Osteoblast (primary cell): ENCODE measurements around the gene CDH24. TPM values are rescaled to one million over a fixed set of nuclear protein-coding genes. Genes with fewer than 3 reads are reported as not detected.

Experiments used
- DNase-seq: peaks from one replicate; pipeline ENCODE4 v3.0.0; 2011; ENCODE audit warnings: low spot score, mixed read lengths; ENCODE audit not compliant: insufficient read length; ENCODE audit errors: missing footprints
- H2AFZ ChIP-seq: 2 replicates; pipeline ENCODE4 v1.6.0; 2011; ENCODE audit warnings: mild to moderate bottlenecking, low read length
- H3K27ac ChIP-seq: 2 replicates; pipeline ENCODE4 v1.5.1; 2011; ENCODE audit warnings: mild to moderate bottlenecking, low read depth, low read length, moderate library complexity
- H3K27me3 ChIP-seq: 2 replicates; pipeline ENCODE4 v1.6.0; 2012; ENCODE audit warnings: mild to moderate bottlenecking, control low read depth, inconsistent platforms, low read length, moderate library complexity; ENCODE audit not compliant: insufficient read depth
- H3K36me3 ChIP-seq: 2 replicates; pipeline ENCODE4 v1.5.1; 2011; ENCODE audit warnings: mild to moderate bottlenecking, low read length, control low read depth, moderate library complexity; ENCODE audit not compliant: insufficient read depth
- H3K4me1 ChIP-seq: 2 replicates; pipeline ENCODE4 v1.5.1; 2011; ENCODE audit warnings: mild to moderate bottlenecking, low read length, control low read depth, moderate library complexity; ENCODE audit not compliant: insufficient read depth
- H3K4me2 ChIP-seq: 2 replicates; pipeline ENCODE4 v1.6.0; 2011; ENCODE audit warnings: mild to moderate bottlenecking, low read length; ENCODE audit not compliant: insufficient read depth
- H3K4me3 ChIP-seq: fragments of 200-600 bp; sonication (generic); 3 replicates; pipeline ENCODE4 v1.5.1; 2012; ENCODE audit warnings: mild to moderate bottlenecking, low read length, inconsistent platforms; ENCODE audit not compliant: insufficient read depth
- H3K79me2 ChIP-seq: 2 replicates; pipeline ENCODE4 v1.6.0; 2012; ENCODE audit warnings: mild to moderate bottlenecking, low read length, control low read depth, inconsistent platforms; ENCODE audit not compliant: insufficient read depth
- H3K9me3 ChIP-seq: 2 replicates; pipeline ENCODE4 v1.5.1; 2011; ENCODE audit warnings: low read depth, low read length, control low read depth
- H4K20me1 ChIP-seq: 2 replicates; pipeline ENCODE4 v1.6.0; 2012; ENCODE audit warnings: mild to moderate bottlenecking, low read length, control low read depth; ENCODE audit not compliant: insufficient read depth
- total RNA-seq: library from RNA; depleted of rRNA; stranded (reverse); fragments of >200 nt; gene quantifications from 2 replicates; pipeline ENCODE4 v1.2.3, GENCODE V29; 2012
- TF ChIP-seq, protein P1 (sequence below): IDR thresholded peaks from 2 replicates; pipeline ENCODE4 v1.5.1; 2011; ENCODE audit warnings: mild to moderate bottlenecking, low read depth, low read length, moderate library complexity; ENCODE audit errors: extremely low read depth

Gene CDH24
- total RNA-seq, 1 donor, result 3.3 TPM

DNA sequence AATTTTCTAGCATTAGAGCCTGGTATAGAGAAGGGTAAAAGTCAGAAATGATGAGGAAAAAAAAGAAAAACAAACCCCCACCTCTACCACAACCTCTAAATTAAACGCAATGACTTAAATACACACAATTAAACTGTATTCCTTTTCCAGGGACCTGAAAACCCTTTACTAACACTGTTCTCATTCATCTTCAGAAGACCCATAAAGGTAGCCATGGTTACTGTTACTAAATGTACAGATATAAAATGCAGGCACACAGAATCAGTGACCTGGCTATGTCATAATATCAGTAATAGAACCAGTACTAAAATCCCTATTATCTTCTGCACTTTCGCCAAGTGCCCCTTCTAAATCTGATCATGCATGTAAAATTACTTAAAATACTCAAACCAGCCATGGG is 36.2 kb upstream of the CDH24 start:
- peaks cover 39% of the 10 kb centered on the region for H4K20me1 ChIP-seq
- H3K27ac ChIP-seq, result peak overlapping the region; percentile 89
- H3K4me3 ChIP-seq, result peak overlapping the region; percentile 80
- TF ChIP-seq, protein P1, sequence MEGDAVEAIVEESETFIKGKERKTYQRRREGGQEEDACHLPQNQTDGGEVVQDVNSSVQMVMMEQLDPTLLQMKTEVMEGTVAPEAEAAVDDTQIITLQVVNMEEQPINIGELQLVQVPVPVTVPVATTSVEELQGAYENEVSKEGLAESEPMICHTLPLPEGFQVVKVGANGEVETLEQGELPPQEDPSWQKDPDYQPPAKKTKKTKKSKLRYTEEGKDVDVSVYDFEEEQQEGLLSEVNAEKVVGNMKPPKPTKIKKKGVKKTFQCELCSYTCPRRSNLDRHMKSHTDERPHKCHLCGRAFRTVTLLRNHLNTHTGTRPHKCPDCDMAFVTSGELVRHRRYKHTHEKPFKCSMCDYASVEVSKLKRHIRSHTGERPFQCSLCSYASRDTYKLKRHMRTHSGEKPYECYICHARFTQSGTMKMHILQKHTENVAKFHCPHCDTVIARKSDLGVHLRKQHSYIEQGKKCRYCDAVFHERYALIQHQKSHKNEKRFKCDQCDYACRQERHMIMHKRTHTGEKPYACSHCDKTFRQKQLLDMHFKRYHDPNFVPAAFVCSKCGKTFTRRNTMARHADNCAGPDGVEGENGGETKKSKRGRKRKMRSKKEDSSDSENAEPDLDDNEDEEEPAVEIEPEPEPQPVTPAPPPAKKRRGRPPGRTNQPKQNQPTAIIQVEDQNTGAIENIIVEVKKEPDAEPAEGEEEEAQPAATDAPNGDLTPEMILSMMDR, result no peak
- peaks cover 54% of the 10 kb centered on the region for H3K36me3 ChIP-seq
- H3K9me3 ChIP-seq, result no peaks in the 10 kb centered on the region
- no peaks in the 10 kb centered on the region for H3K27me3 ChIP-seq
- H3K4me2 ChIP-seq, result peak overlapping the region; percentile 87
- H2AFZ ChIP-seq, result no peak overlapping the region
- H3K79me2 ChIP-seq, result peaks cover 81% of the 10 kb centered on the region
- peaks cover 26% of the 10 kb centered on the region for H3K4me1 ChIP-seq
- DNase-seq, result no peak

DNA sequence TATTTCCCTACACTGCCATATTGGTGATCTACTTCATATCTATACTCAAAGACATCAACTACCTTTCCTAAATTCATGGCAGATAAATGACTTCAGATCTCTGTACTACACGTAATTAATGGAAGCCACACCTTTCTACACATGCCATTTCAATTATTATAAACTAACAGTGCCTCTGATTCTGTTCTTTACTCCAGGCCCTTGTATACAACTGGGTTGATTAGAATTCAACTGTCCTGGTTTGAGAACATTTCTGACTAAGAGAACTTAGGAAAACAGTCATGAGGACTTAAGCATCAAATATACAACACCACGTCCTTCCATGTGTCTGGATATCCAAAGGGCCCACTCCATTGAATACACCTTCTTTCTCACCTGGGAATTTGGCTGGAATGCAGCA is 35.8 kb upstream of the CDH24 start:
- no peaks in the 10 kb centered on the region for H3K9me3 ChIP-seq
- no peaks in the 10 kb centered on the region for H3K27me3 ChIP-seq
- peaks cover 26% of the 10 kb centered on the region for H3K4me1 ChIP-seq
- H4K20me1 ChIP-seq, result peaks cover 35% of the 10 kb centered on the region
- H3K36me3 ChIP-seq, result peaks cover 54% of the 10 kb centered on the region
- DNase-seq, result no peak
- no peak overlapping the region for H2AFZ ChIP-seq
- no peak overlapping the region for H3K27ac ChIP-seq
- peak overlapping the region; percentile 87 for H3K4me2 ChIP-seq
- peaks cover 80% of the 10 kb centered on the region for H3K79me2 ChIP-seq
- peak overlapping the region; percentile 80 for H3K4me3 ChIP-seq
- TF ChIP-seq, protein P1, result no peak

DNA sequence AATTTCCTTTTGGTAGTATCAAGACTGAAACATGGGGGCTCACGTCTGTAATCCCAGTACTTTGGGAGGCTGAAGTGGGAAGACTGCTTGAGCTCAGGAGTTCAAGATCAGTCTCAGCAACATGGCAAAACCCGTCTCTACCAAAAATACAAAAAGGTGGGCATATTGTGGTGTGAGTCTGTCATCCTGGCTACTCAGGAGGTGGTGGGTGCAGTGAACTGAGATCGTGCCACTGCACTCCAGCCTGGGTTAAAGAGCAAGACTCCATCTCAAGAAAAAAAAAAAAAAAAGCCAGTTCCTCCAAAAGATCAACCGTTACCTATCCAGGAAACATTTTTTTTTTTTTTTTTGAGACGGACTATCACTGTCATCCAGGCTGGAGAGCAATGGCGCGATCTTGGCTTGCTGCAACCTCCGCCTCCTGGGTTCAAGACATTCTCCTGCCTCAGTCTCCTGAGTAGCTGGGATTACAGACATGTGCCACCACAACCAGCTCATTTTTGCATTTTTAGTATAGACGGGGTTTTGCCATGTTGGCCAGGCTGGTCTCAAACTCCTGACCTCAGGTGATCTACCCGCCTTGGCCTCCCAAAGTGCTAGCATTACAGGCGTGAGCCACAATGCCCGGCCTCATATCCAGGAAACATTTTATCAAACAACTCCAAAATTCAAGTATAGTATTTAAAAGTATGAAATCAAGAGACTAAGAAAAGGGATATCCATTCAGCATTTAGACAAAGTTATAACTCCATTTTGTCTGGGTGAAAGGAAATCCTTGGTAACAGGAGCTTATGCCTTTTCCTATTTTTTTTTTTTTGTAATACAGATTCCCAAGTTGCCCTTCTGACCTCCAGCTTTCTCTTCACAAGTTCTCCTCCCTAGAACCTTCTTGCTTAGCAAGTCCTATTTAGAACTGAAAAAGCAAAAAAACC is 34.2 kb upstream of the CDH24 start:
- Histone ChIP-seq H3K27me3 (no peaks in the 10 kb centered on the region), H3K27ac (no peak overlapping the region), H3K4me2 (no peak overlapping the region), H3K9me3 (no peaks in the 10 kb centered on the region), H3K4me1 (peaks cover 16% of the 10 kb centered on the region), H3K79me2 (peaks cover 79% of the 10 kb centered on the region), H3K4me3 (no peak overlapping the region), H2AFZ (no peak overlapping the region), H3K36me3 (peaks cover 56% of the 10 kb centered on the region), H4K20me1 (peaks cover 20% of the 10 kb centered on the region)
- DNase-seq, result no peak
- TF ChIP-seq, protein P1, result no peak

DNA sequence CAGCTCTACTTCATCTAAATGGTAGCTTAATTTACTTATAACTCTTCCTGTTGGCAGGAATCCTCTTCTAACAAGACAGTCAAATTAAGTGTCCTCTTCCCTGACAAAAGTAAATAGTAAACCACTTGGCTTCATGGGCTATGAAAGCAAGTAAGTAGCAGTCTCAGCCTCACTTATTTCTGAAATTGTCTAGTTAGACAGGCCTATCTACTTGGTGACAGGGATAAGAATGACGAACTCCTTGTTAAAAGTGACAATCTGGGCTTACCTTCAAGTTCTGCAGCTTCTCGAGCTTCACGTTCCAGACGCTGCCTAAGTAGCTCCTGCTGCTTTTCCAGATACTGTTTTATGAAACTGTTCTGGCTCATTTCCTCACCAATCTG is 32.9 kb upstream of the CDH24 start:
- H3K36me3 ChIP-seq, result peaks cover 63% of the 10 kb centered on the region
- H3K4me2 ChIP-seq, result no peak overlapping the region
- H3K79me2 ChIP-seq, result peaks cover 82% of the 10 kb centered on the region
- peaks cover 25% of the 10 kb centered on the region for H3K4me1 ChIP-seq
- no peak overlapping the region for H3K4me3 ChIP-seq
- H3K9me3 ChIP-seq, result no peaks in the 10 kb centered on the region
- no peak for DNase-seq
- H4K20me1 ChIP-seq, result peaks cover 22% of the 10 kb centered on the region
- TF ChIP-seq, protein P1, result no peak
- H2AFZ ChIP-seq, result no peak overlapping the region
- no peak overlapping the region for H3K27ac ChIP-seq
- H3K27me3 ChIP-seq, result no peaks in the 10 kb centered on the region
